Activated naive CD4-positive, alpha-beta T cell treated with anti-CD3 and anti-CD28 coated beads, Interleukin-2, amount 10 ng/mL, durations not matched to agents 7 days and 5 days (primary cell): ENCODE measurements around the gene SMAD3.

Experiments
- CTCF ChIA-PET: fragments of 350-600 bp; sonication (Branson Sonifier 250); formaldehyde crosslinking; loops from one replicate; lab custom pipeline; 2021; ENCODE audit warnings: antibody characterized with exemption; lab: Charles Lee
- DNase-seq: peaks from one replicate; pipeline ENCODE4 v3.0.0-alpha.2; 2020
- H3K27ac Mint-ChIP-seq: one replicate; pipeline ENCODE4 v1.8.0; 2021; ENCODE audit warnings: mild to moderate bottlenecking, moderate library complexity, mixed read lengths
- H3K27me3 Mint-ChIP-seq: one replicate; pipeline ENCODE4 v1.8.0; 2021; ENCODE audit warnings: mild to moderate bottlenecking, mixed read lengths
- H3K36me3 Mint-ChIP-seq: one replicate; pipeline ENCODE4 v1.8.0; 2021; ENCODE audit warnings: mixed read lengths
- H3K4me1 Mint-ChIP-seq: one replicate; pipeline ENCODE4 v1.8.0; 2021; ENCODE audit warnings: mixed read lengths
- H3K4me3 Mint-ChIP-seq: one replicate; pipeline ENCODE4 v1.8.0; 2021; ENCODE audit warnings: mild to moderate bottlenecking, moderate library complexity, mixed read lengths
- H3K9me3 Mint-ChIP-seq: one replicate; pipeline ENCODE4 v1.8.0; 2021; ENCODE audit warnings: mixed read lengths

The SMAD3 gene

DNA sequence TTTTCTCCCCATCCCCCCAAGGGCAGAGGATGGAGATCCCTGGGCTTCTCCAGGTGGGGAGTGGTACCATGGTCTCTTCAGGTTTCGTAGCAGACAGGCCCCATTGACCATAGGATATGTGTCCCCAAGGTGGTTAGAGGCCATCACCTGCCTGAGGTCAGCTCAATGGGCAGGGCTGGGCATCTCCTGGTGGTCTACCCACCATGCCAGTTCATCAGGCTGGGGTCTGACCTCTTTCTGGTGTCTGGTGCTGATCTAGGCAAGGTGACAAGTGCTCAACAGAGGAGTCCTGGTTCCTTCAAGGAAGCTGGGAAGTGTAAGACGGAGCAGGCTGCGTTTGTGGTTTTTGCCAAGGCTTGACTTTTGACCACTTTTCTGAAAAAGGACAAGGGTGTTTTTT lies 71.4 kb downstream of the SMAD3 start:
- H3K4me3 Mint-ChIP-seq, result no peak overlapping the region
- peaks cover 91% of the 10 kb centered on the region for H3K4me1 Mint-ChIP-seq
- peaks cover 42% of the 10 kb centered on the region for H3K36me3 Mint-ChIP-seq
- CTCF ChIA-PET, result interaction anchor here (0.6 kb wide), 1 partner anchor 73 kb away, joined by 4 read pairs; no protein-coding TSS in a partner anchor
- no peaks in the 10 kb centered on the region for H3K9me3 Mint-ChIP-seq
- peak overlapping the region; percentile 81 for H3K27ac Mint-ChIP-seq
- no peak for DNase-seq
- no peaks in the 10 kb centered on the region for H3K27me3 Mint-ChIP-seq

DNA sequence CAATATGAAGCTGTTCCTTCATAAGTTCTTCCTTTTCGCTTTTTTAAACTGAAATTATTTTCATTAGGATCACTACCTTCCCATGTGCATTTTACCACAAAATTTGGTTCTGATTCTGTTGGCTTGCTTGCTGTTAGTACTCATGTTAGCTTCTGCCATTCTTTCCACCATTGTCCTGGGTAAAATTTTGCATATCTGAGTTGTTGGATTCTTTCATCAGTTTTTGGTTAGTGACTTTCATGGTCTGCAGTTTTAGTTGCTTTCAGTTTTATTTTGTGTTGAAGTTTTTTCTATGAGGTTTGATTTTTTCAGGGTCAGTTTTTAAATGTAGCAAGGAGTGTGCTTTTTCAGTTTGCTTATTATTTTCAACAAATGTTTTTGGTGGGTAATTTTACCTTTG lies 71.9 kb downstream of the SMAD3 start:
- no peaks in the 10 kb centered on the region for H3K9me3 Mint-ChIP-seq
- peak overlapping the region; percentile 36 for H3K4me3 Mint-ChIP-seq
- DNase-seq, result no peak
- H3K27ac Mint-ChIP-seq, result peak overlapping the region; percentile 81
- CTCF ChIA-PET, result interaction anchor here (0.6 to 1.1 kb wide), 2 partner anchors 11 to 72 kb away, joined by 4 read pairs; no protein-coding TSS in a partner anchor
- no peaks in the 10 kb centered on the region for H3K27me3 Mint-ChIP-seq
- H3K36me3 Mint-ChIP-seq, result peaks cover 43% of the 10 kb centered on the region
- peaks cover 92% of the 10 kb centered on the region for H3K4me1 Mint-ChIP-seq

DNA sequence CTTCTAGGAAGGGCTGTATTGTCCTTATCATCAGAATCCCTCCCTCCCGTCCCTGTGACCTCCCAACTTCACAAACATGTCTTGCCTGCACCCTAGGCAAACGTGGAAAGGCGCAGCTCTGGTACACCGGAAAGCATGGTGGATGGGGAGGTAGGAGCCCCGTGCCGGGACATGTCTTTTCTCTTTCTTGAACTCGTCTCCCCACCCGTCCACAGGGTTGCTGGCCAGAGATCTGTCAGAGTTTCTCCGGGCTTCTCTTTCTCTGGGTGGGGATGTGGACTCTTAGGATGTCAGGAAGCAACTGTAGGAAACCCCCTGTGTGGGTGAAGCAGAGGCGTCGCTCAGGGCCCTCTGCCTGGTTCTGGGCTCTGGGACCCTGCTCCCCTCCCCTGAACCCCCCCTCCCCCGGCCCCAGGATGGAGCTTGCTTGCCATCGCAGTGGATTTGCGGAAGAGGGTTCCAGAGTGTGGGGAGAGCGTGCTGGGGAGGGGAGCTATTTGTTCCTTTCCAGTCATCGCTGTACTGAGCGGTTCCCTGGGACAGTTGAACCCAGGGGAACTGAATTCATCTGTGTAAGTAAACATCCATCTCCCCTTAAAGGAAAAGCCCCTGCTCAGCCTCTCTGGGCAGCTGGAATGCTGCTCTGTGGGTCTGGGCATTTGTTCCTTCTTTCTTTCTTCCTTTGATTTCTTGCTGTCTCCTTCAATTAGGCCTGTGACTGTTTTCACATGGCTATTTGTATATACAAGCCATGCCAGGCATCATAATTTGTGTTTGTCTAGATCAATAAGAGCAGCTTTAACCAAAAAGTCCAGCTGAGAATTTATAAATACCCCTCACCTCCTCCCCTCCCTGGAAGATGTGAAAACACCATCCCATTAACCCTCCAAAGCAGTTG lies 72.8 kb downstream of the SMAD3 start:
- no peak for DNase-seq
- Mint-ChIP-seq H3K36me3 (peaks cover 41% of the 10 kb centered on the region), H3K27ac (peak overlapping the region; percentile 33), H3K27me3 (no peaks in the 10 kb centered on the region), H3K9me3 (no peaks in the 10 kb centered on the region), H3K4me3 (no peak overlapping the region), H3K4me1 (peaks cover 93% of the 10 kb centered on the region)
- CTCF ChIA-PET, result interaction anchor here (1.1 kb wide), 1 partner anchor 11 kb away, joined by 4 read pairs; no protein-coding TSS in a partner anchor

DNA sequence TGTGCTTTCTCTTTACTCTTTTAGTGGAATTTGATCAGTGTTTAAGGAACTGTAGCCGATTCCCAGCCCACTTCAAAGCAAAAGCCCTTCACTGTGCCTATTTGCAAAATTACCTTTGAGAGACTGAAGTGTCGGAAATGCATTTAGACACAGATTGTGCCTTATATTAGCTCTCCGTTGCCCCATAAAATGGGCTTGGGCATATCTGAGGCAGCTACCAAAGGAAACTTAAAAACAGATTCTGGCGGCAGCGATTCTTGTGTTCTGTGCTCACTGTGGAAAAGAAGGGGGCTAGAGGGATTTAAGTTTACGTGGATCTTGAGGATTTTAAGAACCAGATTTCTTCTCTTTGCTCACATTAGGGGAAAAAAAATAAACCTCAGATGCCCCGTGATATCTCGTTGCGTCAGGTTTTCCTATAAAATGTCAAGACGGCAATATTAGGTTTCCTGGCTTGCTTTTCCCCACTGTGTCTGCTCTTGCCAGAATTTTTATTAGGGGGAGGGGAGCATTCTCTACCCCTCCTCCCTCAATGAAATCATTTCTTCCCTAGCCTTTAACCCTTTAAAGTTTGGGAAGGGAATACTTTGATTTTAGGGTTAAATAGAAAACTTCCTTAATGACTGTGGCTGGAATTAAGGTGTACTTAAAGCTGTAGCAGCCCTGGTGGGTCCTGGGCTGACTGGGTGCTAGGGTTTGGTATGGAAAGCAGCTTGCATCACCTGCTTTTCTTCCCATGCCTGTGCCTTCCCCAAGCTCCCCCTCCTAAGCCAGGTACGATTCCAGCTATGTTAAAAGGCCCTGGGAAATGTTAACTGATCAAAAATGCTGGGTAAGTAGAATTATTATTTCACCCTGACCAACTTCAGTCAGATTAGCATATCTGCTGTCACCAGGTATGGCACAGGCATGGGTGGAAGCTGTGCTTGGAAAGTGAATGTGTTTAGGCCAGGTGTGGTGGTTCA lies 73.8 kb downstream of the SMAD3 start:
- H3K27ac Mint-ChIP-seq, result no peak overlapping the region
- CTCF ChIA-PET, result interaction anchor here (0.8 kb wide), 1 partner anchor 58 kb away, joined by 3 read pairs; no protein-coding TSS in a partner anchor
- no peak for DNase-seq
- no peak overlapping the region for H3K4me3 Mint-ChIP-seq
- H3K9me3 Mint-ChIP-seq, result no peaks in the 10 kb centered on the region
- peaks cover 41% of the 10 kb centered on the region for H3K36me3 Mint-ChIP-seq
- no peaks in the 10 kb centered on the region for H3K27me3 Mint-ChIP-seq
- H3K4me1 Mint-ChIP-seq, result peaks cover 91% of the 10 kb centered on the region

DNA sequence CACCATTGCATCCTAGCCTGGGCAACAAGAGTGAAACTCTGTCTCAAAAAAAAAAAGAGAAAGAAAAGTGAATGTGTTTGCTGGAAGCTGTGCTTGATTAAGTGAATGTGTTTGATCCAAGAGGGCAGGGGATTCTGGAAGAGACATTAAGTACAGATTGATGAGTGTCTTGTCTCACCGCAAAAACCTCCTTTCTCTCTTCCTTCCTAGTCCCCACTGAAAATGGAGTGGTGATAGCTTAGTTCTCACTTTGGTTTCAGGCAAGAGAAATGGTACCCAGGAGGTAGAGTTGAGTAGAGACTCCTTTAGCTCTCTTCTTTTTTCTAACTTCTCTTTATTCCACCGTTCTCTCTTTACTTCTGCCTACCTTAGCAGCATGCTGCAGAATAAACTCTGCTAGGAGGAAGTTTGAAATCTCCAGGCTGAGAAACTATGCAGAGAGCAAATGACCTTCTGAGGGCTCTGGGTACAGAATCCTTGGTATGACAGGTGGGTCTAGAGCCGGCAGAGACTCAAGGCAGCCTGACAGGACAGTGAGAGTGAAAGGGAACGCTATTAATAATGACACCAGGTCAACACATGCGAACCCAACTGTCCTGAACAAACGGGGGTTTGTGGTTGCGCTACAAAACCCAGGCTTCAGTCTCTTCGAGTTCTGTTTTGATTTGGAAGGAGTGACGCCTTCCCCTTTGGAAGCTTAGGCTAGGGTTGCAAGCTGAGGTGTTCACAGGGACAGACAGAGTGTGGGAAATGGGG lies 74.9 kb downstream of the SMAD3 start:
- Mint-ChIP-seq H3K36me3 (peaks cover 44% of the 10 kb centered on the region), H3K4me3 (no peak overlapping the region), H3K4me1 (peaks cover 90% of the 10 kb centered on the region), H3K9me3 (no peaks in the 10 kb centered on the region), H3K27ac (no peak overlapping the region), H3K27me3 (no peaks in the 10 kb centered on the region)
- CTCF ChIA-PET, result interaction anchor here (0.8 to 1.2 kb wide), 2 partner anchors 21 to 59 kb away, joined by 3 read pairs; no protein-coding TSS in a partner anchor
- no peak for DNase-seq

DNA sequence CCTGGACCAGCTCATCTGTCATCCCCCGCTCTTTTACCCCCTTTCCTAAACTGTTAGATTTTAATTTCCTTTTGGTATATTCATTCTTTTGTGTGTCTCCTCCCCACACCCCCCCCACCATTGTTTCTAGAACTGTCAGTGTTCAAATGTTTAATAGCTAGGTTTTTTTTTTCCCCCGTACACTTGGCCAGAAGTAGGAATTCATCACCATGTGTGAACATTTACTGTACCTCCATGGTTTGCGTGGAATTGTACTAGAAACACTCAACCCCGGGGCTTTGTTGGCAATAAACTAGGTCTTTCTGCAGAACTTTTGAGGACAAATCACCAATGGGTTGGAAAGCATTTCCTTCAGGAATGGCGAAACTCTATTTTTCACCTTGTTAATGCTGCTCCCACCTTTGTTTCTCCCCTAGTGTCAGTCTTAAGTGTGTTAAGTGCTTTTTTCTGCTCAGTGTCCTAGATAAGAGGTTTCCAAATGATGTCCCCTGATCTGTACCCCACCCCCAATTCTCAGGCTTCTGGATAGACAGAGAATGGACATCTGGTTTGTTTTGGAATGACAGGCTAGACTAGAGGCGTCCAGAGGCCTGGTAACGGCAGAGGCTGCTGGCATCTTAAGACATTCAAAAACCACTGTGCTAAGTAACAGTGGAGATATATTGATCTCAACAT lies 76.8 kb downstream of the SMAD3 start:
- Mint-ChIP-seq H3K27ac (no peak overlapping the region), H3K36me3 (peaks cover 35% of the 10 kb centered on the region), H3K9me3 (no peaks in the 10 kb centered on the region), H3K27me3 (no peaks in the 10 kb centered on the region), H3K4me3 (no peak overlapping the region), H3K4me1 (peaks cover 91% of the 10 kb centered on the region)
- DNase-seq, result no peak
- CTCF ChIA-PET, result interaction anchor here (1.7 kb wide), 1 partner anchor 18 kb away, joined by 4 read pairs; no protein-coding TSS in a partner anchor

DNA sequence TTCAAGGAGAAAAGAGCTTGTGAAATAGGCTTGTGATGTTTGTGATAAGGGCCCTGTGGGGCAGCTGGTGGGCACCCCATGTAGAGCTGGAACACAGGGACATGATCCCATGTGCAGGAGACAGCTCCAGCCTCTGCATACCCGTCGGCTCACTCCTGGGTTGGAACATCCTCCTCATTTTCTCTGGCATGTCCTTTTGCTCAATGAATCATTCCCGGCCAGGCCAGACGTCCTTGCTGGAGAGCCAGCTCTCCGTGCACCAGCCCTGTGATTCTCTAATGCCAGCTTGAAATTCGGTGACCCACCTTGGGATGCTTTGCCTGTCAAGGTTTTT lies 77.3 kb downstream of the SMAD3 start:
- peaks cover 32% of the 10 kb centered on the region for H3K36me3 Mint-ChIP-seq
- CTCF ChIA-PET, result interaction anchor here (1.3 kb wide), 1 partner anchor 10 kb away, joined by 3 read pairs; no protein-coding TSS in a partner anchor
- no peak overlapping the region for H3K27ac Mint-ChIP-seq
- H3K4me3 Mint-ChIP-seq, result no peak overlapping the region
- no peak for DNase-seq
- no peaks in the 10 kb centered on the region for H3K27me3 Mint-ChIP-seq
- no peaks in the 10 kb centered on the region for H3K9me3 Mint-ChIP-seq
- H3K4me1 Mint-ChIP-seq, result peaks cover 91% of the 10 kb centered on the region

DNA sequence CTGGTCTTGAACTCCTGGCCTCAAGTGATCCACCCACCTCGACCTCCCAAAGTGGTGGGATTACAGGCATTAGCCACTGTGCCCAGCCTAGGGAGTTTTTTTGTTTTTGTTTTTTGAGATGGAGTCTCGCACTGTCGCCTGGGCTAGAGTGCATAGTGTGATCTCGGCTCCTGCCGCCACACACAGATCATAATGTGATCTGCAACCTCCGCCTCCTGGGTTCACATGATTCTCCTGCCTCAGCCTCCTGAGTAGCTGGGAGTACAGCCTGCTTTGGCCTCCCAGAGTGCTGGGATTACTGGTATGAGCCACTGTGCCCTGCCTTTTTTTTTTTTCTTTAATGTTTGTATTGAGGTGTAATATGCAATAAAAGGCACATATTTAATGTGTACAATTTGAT lies 78.2 kb downstream of the SMAD3 start:
- CTCF ChIA-PET, result interaction anchor here (1.3 kb wide), 1 partner anchor 9 kb away, joined by 3 read pairs; no protein-coding TSS in a partner anchor
- peaks cover 93% of the 10 kb centered on the region for H3K4me1 Mint-ChIP-seq
- no peaks in the 10 kb centered on the region for H3K9me3 Mint-ChIP-seq
- DNase-seq, result no peak
- no peak overlapping the region for H3K4me3 Mint-ChIP-seq
- peaks cover 29% of the 10 kb centered on the region for H3K36me3 Mint-ChIP-seq
- no peak overlapping the region for H3K27ac Mint-ChIP-seq
- H3K27me3 Mint-ChIP-seq, result no peaks in the 10 kb centered on the region

DNA sequence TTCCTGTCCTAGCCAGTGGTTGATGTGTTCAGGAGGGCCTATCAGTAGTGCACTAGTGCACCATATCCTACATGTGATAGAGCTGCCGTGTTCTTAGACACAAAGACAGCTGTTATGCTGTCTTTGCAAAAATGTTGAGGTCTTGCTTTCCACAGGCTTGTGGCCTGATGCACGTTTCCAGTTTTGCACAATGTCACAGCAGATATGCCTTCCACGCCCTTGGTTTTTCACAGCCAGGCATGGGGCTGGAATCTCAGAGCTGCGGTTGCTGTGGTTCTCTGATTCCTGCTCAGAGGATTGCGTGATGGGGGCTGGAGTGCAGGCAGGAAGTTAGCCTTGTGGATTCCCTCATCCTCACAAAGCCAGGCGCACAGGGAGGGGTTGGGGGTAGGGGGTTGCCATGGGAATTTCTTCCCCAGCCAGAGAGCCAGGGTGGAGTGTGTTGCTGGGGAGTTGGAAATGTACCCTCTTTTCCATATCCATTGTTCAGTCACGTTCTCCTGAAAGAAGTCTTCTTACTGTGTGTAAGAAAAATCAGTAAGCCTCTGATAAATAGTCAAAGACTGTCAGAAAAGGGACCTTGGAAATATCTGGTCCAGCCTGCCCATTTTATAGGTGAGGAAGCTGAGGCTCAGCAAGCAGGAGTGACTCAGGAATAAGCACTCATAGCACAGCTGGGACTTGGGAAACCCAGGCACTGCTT lies 79.4 kb downstream of the SMAD3 start:
- CTCF ChIA-PET, result no interaction called here
- H3K36me3 Mint-ChIP-seq, result peaks cover 30% of the 10 kb centered on the region

DNA sequence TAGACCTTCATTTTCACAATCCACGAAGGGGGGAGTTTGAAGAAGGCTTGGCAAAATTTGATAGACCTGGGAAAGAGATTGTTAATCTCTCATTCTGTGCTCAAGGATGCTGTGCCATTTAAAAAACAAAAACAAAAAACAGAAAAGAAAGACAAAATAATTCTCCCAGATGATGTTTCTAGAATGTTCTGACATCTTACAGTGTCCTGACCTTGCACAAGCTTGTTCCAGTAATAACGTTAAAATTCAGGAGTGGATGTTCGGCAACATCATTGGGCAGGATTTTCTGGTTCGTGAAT lies 79.9 kb downstream of the SMAD3 start:
- Mint-ChIP-seq H3K4me3 (no peak overlapping the region), H3K36me3 (peaks cover 27% of the 10 kb centered on the region), H3K9me3 (no peaks in the 10 kb centered on the region), H3K4me1 (peaks cover 93% of the 10 kb centered on the region), H3K27me3 (no peaks in the 10 kb centered on the region), H3K27ac (no peak overlapping the region)
- CTCF ChIA-PET, result no interaction called here
- no peak for DNase-seq

More for the DNA sequence above, 79.4 kb downstream of the SMAD3 start:
- no peaks in the 10 kb centered on the region for H3K9me3 Mint-ChIP-seq
- peaks cover 93% of the 10 kb centered on the region for H3K4me1 Mint-ChIP-seq
- H3K27ac Mint-ChIP-seq, result peak overlapping the region; percentile 5
- no peak overlapping the region for H3K4me3 Mint-ChIP-seq
- no peaks in the 10 kb centered on the region for H3K27me3 Mint-ChIP-seq
- DNase-seq, result no peak

DNA sequence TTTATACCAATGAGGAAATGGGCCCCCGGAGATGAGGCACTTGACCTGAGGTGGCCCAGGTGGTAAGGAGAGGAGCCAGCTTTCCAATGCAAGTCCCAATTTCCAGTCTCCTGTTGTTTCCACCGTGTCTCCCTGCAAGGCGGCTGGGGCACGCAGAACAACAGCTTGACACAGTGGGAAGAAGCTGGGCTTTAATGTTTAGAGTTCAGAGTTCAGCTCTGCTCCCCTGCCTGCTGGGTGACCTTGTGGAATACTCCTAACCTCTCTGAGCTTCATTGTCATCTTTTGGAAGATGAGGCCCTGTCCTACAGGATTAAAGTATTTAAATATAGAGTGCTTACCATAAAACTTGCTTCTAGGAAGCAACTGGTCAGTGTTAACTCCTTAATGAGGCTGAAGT lies 80.3 kb downstream of the SMAD3 start:
- H3K4me3 Mint-ChIP-seq, result no peak overlapping the region
- CTCF ChIA-PET, result no interaction called here

DNA sequence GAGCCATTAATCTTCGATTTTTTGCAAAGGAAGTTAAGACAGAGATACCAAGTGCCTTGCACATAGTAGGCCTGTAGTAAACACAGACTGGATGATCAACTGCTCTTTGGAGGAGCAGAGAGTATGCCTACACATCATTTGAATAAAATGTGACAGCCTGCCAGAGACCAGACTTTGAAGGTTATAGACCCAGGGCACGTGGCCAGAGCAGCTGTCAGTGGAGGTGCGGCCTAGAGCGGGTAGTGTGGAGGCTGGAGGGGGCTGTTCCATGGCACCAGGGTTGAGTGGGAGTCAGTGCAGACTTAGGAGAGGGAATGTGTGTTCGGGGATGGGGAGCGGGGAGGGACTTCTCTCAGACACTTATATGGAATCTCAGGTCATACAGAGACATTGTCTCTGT lies 80.8 kb downstream of the SMAD3 start:
- CTCF ChIA-PET, result interaction anchor here (1.1 kb wide), 1 partner anchor 45 kb away, joined by 3 read pairs; no protein-coding TSS in a partner anchor
- Mint-ChIP-seq H3K36me3 (peaks cover 19% of the 10 kb centered on the region), H3K27me3 (no peaks in the 10 kb centered on the region), H3K27ac (peak overlapping the region; percentile 91), H3K4me1 (peaks cover 90% of the 10 kb centered on the region), H3K4me3 (peak overlapping the region; percentile 27), H3K9me3 (no peaks in the 10 kb centered on the region)
- DNase-seq, result no peak

More for the DNA sequence above, 80.3 kb downstream of the SMAD3 start:
- H3K27ac Mint-ChIP-seq, result peak overlapping the region; percentile 91
- H3K36me3 Mint-ChIP-seq, result peaks cover 24% of the 10 kb centered on the region
- H3K9me3 Mint-ChIP-seq, result no peaks in the 10 kb centered on the region
- peaks cover 92% of the 10 kb centered on the region for H3K4me1 Mint-ChIP-seq
- no peak for DNase-seq
- no peaks in the 10 kb centered on the region for H3K27me3 Mint-ChIP-seq
